NCI-H1048 (cell line): ENCODE data around the gene MYOG.
A peak's percentile ranks its signal among the peaks of the same experiment; 100 is the strongest.

Experiments
- DNase-seq: peaks from one replicate; lab custom pipeline; 2025; lab: John Stamatoyannopoulos, UW

Gene MYOG

GRCh38 chr1:203046984-203047630 lies 38.7 kb downstream of the MYOG start:
- DNase-seq, result no peak

DNA sequence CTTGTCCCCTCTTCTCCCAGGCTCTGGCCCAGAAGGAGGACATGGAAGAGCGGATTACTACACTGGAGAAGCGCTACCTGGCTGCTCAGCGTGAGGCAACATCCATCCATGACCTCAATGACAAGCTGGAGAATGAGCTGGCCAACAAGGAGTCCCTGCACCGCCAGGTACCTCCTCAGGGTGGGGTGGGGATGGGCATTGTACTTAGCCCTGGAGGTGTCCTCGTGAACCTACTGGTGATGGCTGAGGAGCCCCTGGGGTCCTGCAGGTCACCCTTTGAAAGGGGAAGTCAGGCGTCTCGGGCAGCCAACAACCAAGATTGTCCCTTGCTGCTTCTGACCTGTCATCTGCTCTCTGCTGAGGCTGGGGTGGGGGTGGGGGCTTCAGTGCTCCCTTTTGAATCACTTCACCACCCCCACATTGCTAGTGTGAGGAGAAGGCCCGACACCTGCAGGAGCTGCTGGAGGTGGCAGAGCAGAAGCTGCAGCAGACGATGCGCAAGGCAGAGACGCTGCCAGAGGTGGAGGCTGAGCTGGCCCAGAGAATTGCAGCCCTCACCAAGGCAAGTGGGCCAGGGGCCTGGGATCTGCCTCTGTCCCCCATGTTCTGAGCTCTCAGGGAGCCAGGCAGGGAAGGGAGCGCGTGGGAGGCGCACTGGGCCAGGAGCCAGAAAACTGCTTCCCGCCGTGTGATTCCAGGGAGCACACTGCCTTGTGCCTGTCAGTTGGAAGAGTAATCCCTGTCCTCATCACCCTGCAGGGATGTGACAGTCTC lies 39.8 kb downstream of the MYOG start:
- DNase-seq, result no peak

- no peak for DNase-seq
Measured at GRCh38 chr1:203045336-203045735, 40.5 kb downstream of the MYOG start.

GRCh38 chr1:203044546-203045250 lies 41.1 kb downstream of the MYOG start:
- no peak for DNase-seq

DNA sequence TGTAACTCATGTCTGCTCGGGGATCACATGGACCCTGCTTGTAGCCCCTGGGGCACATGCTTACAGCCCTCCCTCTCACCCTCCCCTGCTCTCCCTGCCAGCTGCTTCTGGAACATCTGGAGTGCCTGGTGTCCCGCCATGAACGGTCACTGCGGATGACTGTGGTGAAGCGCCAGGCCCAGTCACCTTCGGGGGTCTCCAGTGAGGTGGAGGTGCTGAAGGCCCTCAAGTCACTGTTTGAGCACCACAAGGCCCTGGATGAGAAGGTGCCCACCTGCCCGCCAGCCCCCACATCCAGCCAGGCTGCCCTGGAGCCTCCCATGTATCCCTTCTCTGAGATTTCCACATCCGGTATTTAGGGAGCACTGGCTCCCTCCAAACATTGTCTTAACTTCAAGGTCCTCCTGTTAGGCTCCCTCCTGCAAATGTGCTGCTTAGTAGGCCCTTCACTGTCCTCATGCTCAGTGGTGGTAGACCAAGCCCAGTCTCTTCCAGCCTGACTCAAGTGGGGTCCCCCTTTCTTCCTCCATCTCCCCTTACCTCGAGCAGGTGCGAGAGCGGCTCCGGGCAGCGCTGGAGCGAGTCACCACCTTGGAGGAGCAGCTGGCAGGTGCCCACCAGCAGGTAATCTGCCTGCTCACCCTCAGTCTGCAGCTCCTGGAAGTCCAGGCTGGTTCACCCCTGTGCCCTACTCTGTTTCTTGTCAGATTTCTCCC lies 41.8 kb downstream of the MYOG start:
- DNase-seq, result no peak

DNA sequence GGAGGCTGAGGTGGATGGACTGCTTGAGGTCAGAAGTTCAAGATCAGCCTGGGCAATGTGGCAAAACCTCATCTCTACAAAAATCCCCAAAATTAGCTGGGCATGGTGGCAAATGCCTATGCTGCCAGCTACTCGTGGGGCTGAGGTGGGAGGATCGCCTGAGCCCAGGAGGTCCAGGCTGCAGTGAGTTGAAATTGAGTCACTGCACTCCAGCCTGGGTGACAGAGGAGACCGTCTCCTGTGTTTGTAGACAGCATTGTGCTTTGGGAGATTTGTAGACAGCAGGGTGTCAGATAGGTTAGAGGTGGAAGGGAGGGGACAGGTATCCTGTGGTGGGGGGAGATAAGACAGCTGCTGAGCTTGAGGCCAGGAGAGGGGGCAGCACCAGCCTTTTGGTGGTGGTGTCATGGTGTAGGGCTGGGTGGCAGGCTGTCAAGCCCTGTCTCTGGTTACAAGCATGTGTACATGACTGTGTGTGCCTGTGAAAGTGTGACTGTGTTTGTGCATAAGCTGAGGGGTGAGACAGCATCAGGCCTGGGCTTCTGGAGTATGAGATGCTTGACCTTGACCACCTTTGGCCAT lies 44.4 kb downstream of the MYOG start:
- no peak for DNase-seq

GRCh38 chr1:203040513-203041275 lies 45.1 kb downstream of the MYOG start:
- DNase-seq, result no peak

- DNase-seq, result no peak
Measured at GRCh38 chr1:203039609-203040512, 46.0 kb downstream of the MYOG start.

DNA sequence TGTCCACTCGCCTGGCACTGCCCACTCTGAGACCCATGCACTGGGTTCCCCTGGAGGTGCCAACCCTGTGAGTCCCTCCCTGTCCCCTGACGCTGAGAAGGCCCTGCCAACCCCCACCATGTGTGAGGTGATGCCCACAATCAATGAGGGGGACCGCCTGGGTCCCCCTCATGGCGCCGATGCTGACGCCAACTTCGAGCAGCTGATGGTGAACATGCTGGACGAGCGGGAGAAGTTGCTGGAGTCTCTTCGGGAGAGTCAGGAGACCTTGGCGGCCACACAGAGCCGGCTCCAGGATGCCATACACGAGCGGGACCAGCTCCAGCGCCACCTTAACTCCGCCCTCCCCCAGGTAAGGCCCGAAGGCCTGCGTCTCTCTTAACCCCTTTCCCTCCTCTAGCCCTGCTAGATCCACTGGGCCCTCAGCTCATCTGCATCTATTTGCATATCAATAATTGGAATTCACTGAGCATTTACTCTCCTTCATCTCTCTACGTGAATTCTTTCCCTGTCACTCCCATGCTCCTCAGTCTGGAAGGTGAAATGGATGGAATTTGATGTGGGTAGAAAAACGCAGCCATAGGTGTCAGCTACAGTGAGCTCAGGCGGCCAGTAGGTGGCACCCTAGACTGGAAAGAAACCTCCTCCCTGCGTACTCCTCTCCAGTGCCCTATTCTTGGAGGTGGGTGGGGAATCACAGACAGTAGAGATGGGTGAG lies 46.8 kb downstream of the MYOG start:
- peak; percentile 42 for DNase-seq

DNA sequence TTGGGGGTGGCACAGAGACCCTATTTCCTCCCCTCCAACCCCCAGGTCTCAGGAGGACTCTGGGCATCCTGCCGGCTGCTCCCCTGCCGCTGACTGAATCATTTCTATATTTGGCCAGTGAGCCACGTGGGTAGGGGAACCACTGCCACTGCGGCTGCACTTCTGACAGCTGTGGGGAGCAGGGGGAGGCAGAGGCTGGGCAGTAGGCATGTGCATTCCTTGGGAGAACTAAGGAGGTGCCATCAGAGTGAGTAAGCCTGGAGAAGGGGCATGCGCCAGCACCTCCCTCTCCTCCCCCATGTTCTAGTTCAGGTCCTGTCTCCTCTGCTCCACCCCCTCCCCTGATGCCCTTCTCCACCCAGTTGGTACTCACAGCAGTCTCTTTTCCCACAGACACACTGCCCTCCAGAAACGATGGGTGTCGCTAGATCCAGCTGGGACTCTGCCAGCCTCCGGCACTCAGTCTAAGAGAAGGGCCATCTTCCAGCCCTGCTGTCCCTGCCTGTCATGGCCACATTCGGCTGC lies 47.5 kb downstream of the MYOG start:
- DNase-seq, result no peak

GRCh38 chr1:203037509-203038190 lies 48.2 kb downstream of the MYOG start:
- no peak for DNase-seq

- DNase-seq, result no peak
Measured at GRCh38 chr1:203036537-203036936, 49.3 kb downstream of the MYOG start.

DNA sequence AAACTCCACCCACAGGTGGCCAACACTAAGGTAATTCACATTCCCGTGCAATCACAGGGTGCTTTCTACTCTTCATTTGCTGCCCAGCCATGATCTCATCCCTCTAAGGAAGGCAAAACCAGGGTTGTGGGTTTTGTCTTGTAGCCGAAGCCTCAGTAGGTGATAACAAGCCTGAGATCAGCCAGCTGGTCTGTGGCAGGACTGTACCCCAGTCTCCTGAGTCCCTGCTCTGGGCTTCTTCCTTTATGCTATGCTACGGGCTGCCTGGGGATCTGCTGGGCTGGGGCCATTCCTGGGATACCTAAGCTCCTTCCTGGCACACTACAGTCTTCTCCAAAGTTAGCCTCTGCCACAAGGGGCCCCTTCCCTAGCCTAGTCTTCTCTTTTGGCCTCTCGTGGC lies 49.7 kb downstream of the MYOG start:
- DNase-seq, result no peak

DNA sequence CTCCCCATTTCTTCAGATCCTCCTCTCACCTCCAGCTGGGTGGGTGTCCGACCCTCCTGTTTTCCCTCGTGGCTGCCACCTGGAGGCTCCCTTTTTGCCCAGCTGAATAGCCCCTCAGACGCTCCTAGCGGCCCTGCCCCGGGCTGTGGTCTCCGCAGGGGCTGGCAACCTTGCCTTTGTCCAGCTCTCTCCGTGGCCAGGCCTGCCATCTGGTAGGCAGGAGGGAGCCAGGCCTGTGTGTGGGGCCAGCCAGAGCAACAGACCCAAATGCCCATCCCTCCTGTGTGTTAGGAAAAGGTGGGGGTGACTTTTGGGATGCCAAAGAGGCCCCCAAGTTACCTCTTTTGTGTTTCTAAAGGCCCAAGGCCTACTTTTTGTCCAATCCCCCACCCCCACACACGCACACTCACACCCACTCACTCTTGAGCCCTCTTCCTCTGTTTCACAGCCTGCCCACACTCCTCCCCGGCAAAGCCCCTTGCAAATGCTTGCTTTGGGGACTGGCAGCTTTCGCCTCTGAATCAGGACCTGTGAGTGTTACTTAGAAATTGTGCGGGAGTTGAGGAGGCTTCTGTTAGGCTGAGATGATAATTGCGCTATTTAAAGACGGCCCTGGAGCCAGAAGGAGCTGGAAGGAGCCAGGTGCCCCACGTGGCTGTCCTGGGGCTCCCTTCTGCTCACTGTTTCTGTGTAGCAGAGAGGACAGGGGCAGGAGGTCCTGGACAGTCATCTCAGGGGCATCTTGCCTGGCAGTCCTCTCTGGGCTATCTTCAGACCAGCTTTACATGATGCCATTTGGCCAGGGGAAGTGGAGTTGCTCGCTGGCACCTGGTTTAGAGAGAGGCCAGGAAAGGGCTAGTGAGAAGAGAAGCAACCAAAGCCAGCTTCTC lies 50.5 kb downstream of the MYOG start:
- no peak for DNase-seq

DNA sequence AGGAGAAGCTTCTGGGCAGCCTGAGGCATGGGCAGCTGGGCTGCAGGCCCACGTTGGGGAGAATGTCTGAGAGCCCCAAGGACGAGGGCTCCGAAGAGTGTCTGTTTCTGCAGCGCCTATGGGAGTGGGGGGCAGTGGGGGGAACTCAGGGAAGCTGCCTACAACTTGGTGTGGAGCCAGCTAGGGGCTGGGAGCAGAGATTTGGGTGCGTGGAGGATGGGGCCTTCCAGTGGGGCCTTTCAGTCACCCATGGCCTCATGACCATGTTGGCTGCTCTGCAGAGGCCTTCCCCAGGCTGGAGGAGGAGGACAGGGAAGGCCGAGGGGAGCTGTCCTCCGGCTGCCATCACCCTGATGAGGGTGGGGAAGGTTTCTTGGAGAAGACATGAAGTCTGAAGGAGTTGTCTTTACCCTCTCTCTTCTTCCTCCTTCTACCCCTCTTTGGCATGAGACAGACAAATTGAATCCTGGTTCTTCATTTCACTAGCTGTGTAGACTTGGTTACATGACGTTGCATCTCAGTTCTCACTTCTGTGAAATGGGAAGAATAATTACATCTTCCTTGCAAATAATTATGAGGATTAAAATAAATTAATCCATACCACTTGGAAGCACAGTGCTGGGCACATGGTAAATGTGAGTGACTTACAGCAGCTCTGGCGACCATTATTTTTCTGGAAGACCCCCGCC lies 51.2 kb downstream of the MYOG start:
- DNase-seq, result no peak

GRCh38 chr1:203033917-203034316 lies 51.9 kb downstream of the MYOG start:
- DNase-seq, result no peak

- DNase-seq, result no peak
Measured at GRCh38 chr1:203033287-203033686, 52.5 kb downstream of the MYOG start.
